HK-2 (cell line): Measurements from ENCODE around the gene OXLD1.
"Not testable (repeated sequence)": the region's sequence is repeated elsewhere in the genome, so short reads cannot be mapped to it uniquely, and the experiment has no call there.

Experiments used
- DNase-seq: peaks from one replicate; pipeline ENCODE4 v3.0.0-alpha.2; 2018; ENCODE audit not compliant: unreplicated experiment

OXLD1 gene

DNA sequence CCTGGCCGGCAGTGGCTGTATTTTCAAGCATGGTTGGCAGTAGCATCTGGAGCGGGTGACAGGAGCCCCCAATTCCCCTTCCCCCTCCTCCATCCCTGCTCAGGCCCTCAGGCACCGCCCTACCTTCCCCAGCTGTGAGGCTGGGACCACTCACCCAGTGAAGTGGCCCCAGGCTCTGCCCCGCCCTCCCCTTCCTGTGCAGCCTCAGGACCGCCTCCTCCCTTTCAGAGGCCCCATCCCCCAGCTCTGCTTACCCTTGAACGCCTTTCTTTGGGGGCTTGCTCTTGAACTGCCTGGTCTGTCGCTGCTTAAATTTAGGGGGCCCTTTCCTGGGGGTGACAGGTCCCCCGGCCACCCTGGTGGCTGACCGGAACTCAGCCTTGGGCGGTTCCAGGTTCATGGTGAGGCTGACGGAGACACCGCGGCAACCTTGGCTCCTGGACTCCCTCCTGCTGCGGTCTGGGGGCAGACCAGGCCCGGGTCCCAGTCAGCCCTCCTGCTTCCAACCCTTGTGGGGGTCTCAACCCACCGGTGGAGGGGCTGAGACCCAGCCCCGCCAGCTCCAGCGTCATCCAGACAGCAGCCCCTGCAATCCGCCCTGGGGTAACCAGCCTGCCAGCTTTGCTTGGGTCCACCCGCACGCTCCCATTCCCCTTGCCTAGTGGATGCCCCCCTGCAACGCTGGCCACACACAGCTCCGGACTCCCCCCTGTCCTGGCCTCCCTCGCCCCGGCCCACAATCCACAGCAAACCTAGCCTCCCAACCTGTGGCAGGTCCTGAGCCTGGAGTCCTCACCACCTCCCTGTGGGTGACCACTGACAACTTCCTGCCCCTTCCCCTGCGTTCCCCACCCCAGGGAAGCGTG is 13.3 kb downstream of the OXLD1 start:
- DNase-seq, result no peak

DNA sequence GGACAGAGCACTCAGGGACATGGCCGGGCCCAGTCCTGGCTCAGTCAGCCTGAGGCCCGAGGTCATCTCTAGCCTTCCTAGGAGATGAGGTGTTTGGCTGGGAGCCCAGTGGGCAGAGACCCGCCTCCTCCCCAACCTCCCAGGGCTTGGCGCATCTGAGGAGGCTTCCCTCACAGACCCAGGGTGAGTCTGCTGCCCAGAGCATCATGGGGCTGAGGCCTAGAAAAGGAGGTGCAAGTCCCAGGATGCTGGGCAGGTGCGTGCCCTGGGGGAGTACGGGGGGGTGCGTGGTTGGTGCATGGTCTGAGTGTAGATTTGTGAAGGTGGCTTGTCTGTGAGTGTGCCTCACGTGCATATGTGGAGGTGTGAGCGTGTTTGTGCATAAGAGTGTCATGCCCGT is 14.7 kb downstream of the OXLD1 start:
- DNase-seq, result peak; percentile 85

DNA sequence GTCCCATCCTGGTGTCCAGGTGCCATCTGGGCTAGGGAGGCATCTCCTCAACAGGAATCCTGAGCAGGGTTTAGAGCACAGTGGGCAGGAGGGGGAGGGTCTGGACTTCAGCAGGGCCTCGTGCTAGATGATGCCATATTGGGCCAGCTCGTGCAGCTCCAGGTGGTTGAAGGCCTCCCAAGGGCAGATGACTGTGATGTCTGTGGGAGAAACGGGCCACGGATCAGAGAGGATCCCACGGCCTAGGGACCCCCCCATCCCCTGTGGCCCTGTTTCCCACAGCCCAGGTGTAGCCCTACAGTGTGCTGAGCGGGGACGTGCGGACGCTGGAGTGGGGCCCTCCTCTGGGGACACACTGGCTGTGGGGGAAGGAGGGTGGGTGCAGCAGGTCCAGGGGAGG is 15.5 kb downstream of the OXLD1 start:
- DNase-seq, result no peak

DNA sequence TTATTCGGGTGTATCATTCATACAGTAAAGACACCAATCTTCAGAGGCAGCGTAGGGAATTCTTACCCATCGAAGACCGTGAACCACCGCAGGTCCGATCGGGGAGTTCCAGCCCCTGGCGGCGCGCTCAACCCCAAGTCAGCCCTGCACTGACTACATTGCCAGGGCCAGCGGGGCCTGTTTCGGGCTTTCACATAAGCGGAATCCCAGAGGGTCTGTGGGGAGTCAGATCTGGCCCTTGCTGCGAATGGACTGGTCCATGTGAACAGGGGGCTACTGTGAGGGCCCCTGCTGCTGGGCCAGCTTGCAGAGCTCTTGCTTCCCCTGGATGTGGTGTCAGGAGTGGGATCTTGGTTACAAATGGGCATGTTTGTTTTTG is 17.7 kb downstream of the OXLD1 start:
- DNase-seq, result no peak

DNA sequence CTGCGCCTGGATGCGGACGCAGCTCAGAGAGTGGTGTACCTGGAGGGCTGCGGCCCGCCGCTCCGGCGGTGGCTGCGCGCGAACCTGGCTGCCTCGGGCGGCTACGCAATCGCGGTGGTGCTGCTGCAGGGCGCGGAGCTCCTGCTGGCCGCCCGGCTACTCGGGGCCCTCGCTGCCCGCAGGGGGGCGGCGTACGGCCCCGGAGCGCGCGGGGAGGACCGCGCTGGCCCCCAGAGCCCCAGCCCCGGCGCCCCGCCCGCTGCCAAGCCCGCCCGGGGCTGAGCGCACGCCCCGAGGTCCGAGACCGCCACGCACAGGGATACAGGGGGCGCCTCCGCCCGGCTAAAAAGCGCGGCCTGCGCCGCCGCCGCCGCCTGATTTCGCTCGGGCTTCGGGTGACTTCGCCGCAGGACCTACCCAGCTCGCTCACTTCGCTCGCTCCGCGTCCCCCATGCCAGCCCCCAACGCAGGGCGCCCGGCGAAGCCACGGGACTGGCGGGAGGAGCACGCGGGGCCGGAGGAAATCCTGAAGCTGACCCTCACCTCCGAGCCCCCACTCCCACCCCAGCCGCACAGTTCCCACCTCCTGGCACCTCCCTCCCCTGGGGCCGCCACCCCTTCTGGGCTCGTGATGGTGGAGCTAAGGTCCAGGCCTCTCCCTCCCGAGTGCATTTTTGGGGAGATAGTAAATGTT is 18.2 kb downstream of the OXLD1 start:
- no peak for DNase-seq

DNA sequence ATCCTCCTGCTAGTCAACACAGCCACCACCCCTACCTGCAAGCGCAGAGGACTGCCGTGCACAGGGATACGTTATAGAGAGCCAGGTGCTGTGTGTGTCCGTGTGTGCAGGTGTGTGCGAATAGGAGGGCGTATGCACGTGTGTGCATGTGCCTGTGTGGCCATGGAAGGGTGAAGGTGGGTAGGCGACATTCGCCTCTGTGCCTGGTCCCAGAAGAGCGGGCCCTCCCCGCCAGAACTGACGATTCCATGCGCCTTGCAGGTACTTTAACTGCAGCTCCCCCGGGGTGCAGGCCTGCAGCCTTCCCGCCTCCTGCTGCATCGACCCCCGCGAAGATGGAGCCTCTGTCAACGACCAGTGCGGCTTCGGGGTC is 18.8 kb downstream of the OXLD1 start:
- DNase-seq, result no peak

DNA sequence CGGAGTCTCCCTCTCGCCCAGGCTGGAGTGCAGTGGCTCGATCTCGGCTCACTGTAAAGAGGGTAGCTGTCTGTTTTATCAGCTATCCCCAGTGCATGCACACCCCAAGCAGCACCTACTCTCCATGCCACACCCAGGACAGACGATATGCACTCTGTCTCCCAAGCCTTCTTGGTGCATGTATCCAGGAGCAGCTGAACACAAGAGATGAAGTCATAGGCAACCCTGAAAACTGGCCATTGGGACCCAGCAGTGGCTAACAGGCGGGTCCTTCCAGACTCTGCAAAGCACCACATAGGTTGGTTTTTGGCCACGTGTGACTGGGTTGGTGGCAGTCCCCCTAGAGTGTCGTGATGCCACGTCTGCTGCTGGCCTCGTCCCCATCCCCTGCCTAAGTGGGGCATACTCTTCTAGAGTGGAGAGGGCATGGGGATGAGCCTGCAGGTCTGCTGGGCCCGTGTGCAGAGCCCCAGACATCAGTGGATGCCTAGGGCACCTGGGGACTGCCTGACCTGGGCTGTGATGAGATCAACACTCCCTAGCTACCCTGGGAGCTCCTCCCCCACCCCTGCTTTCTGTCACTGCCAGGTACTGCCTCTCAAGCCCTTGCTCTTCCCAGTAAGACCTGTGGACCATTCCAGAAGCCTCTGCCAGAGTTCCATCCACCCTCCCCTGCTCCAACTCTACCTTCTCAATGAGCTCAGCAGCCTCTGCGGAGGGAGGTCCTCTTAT is 19.4 kb downstream of the OXLD1 start:
- no peak for DNase-seq

DNA sequence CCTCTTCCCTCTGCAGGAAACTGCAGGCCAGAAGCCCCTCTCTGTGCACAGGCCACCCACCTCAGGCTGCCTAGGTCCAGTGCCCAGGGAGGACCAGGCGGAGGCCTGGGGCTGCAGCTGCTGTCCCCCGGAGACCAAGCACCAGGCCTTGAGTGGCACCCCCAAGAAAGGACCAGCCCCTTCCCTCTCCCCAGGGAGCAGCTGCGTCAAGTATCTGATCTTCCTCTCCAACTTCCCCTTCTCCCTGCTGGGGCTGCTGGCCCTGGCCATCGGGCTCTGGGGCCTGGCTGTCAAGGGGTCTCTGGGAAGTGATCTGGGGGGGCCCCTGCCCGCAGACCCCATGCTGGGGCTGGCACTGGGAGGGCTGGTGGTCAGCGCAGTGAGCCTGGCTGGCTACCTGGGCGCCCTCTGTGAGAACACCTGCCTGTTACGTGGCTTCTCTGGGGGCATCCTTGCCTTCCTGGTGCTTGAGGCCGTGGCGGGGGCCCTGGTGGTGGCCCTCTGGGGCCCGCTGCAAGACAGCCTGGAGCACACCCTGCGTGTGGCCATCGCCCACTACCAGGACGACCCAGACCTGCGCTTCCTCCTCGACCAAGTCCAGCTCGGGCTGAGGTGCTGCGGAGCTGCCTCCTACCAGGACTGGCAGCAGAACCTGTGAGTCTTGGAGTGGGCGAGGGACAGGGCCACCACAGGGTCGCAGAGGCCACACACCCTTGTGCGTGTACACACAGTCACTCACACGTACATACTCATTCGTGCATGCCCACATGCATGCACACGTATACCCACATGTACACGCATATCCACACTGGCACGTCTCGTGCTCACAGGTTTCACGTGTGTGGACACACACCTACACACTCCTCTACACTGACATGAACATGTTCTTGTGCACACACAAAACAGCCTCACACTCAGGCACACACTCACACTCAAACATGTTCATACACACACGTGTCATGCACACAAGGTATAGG is 21.1 kb downstream of the OXLD1 start:
- no peak for DNase-seq

DNA sequence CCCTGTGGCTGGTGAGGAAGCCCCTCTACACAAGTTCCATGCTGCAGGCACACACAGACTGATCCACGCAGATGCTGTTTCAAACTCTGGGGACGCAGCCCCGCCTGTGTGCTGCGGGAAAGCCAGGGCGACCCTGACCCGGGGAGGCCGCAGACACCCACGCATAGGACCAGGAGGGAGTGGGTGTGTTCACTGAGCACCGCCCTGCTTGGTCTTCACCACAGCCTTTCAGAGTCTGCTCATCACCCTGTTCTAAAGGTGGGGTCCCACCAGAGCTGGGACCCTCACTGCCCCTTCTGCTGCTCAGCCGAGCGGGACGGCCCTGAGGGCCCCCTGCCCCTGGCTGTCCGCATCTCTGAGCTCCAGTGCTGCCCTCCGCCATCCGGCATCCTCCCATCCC is 21.9 kb downstream of the OXLD1 start:
- DNase-seq, result no peak

DNA sequence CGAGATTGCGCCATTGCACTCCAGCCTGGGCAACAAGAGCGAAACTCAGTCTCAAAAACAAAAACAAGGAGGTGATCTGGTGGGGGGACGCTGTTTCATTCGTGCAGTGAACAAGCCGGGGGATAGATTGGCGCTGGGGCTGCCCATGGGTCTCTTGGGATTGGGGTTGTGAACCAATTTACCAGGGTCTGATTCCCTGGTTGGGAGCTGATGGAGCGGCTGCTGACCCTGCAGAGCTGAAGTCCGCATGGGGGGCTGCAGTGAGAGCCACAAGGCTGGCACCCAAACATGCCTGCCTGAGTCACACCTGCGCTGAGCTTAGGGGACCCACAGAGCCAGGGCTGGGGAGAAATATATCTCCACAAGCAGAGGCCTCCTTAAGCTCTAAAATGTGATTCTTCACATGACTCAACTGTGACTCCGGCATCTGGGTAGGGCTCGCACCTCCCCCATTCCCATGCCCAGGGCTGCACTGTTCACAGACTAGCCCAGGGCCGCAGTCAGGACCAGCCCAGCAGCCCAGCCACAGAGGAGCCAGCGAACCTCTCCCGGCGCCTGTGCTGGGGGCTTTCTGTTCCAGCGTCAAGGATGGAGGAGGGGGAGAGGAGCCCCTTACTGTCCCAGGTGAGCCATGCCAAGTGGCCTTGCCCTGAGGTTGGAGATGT is 24.4 kb downstream of the OXLD1 start:
- peak; percentile 76 for DNase-seq

DNA sequence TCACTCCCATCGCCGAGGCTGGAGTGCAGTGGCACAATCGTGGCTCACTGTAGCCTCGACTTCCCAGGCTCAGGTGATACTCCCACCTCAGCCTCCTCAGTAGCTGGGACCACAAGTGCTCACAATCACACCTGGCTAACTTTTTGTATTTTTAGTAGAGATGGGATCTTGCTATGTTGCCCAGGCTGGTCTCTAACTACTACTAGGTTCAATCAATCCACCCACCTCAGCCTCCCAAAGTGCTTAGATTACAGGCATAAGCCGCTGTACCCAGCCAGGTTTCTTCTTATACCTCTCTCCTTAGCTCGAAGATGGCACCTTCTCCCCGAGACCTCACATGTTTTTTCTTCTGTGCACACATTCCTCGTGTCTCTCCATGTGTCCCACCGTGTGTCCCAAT is 26.4 kb downstream of the OXLD1 start:
- DNase-seq, result no peak

DNA sequence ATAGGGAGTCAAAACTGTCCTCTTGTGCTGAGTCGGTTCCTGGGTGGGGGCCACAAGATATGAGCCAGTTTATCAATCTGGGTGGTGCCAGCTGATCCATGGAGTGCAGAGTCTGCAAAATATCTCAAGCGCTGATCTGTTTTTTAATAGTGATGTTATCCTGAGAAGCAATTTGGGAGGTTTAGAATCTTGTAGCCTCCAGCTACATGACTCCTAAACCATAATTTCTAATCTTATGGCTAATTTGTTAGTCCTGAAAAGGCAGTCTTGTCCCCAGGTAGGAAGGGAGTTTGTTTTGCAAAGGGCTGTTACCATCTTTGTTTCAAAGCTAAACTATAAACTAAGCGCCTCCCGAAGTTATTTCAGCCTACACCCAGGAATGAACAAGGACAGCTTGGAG is 27.7 kb downstream of the OXLD1 start:
- no peak for DNase-seq

DNA sequence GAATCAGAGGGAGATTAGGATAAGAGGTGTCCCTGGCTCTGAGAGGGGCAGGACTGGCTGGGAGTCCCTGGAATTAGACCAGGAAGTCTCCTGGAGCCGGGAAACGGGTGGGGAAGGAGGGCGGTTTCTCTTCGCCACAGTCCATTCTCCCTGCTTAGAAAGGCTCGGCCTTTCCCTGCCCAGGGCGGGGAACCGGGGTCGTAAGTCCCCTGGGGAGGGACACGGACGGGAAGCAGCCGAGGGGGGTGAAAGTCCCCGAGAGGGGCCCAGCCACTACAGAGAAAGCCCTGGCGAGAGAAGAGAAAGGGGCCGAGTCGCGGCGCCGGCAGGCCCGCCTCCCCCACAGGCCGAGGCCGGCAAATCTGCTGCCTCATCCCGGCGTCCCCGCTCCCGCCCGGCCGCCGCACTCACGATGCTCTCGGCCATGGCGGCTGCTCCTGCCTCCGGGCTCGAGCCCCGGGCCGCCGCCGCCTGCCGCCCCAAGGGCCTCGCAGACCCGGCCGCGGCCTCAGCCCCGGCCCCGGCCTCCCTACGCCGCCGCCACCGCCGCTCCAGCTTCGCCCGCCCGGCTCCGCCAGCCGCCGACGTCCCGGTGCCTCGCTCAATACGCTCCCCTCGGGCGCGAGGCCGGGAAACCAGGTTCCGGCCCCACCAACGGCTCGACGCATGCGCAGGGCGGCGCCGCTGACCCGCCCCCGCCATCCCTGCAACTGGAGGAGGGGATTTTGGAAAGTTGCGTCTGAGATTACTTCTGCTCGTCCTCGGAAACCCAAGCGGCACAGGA is 29.7 kb downstream of the OXLD1 start, which contains the start of the genes NPLOC4 and TSPAN10:
Gene NPLOC4, minus strand, starts transcription at position 608 of the 784 bp plus-strand sequence. Its CDS starts 182 bp downstream, at position 426.
Gene TSPAN10, plus strand, starts transcription at position 692 of the 784 bp plus-strand sequence. CDS start 5,217 bp downstream, outside the sequence.
- DNase-seq, result peak; percentile 92

DNA sequence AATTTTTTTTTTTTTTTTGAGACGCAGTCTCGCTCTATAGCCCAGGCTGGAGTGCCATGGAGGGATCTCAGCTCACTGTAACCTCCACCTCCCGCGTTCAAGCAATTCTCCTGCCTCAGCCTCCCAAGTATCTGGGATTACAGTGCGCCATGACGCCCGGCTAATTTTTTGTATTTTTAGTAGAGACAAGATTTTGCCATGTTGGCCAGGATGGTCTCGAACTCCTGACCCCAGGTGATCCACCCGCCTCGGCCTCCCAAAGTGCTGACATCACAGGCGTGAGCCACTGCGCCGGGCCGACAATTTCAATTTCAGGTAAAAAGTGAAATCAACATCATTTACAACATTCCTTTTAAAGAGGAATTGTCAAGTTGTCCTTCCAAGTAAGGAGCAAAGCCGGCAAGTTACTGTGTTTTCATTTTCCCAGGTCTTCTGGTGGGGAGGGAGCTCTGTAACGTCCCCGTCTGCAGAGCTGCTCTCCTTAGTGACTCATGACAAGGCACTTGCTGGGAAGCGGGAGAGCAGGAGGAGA is 30.4 kb downstream of the OXLD1 start:
- DNase-seq, result no peak

DNA sequence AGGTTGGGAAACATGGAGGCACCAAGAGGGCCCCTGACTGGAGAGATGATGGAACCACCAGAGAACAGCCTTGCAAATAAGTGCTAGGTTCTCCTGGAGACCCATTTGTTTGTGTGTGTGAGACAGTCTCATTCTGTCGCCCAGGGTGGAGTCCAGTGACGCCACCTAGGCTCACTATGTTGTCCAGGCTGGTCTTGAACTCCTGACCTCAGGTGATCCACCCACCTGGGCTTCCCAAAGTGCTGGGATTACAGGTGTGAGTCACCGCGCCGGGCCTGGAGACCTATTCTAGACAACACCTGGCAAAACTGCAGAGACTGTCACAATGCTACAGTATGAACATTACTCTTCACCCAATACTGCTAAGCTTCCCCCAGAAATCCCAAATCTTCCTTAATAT is 31.0 kb downstream of the OXLD1 start:
- no peak for DNase-seq

DNA sequence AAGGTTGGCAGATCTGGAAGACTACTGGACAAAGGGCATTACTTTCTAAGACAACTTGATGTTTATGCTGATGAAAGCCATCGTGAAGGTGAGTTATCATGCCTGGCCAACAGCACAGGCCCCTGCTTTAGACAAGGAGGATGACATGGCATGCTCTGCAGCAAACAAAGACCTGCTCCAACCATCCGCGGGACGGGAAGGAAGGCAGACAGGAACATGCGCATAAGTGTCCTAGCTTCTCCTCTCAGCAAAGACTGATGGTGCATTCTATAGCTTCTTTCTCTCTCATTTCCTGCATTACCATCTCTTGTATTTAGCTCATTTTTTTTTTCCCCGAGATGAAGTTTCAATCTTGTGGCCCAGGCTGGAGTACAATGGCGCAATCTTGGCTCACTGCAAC is 34.9 kb downstream of the OXLD1 start:
- DNase-seq, result no peak

DNA sequence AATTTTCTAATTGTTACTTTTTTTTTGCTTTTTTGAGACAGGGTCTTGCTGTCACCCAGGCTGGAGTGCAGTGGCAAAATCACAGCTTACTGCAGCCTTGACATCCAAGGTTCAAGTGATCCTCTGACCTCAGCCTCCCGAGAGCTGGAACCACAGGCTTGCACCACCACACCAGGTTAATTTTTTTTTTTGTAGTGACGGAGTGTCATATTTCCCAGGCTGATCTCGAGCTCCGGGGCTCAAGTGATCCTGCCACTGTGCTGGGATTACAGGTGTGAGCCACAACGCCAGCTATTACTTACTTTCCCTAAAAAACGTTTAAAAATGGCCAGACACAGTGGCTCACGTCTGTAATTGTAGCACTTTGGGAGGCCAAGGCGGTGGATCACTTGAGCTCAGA is 36.1 kb downstream of the OXLD1 start:
- DNase-seq, result no peak

DNA sequence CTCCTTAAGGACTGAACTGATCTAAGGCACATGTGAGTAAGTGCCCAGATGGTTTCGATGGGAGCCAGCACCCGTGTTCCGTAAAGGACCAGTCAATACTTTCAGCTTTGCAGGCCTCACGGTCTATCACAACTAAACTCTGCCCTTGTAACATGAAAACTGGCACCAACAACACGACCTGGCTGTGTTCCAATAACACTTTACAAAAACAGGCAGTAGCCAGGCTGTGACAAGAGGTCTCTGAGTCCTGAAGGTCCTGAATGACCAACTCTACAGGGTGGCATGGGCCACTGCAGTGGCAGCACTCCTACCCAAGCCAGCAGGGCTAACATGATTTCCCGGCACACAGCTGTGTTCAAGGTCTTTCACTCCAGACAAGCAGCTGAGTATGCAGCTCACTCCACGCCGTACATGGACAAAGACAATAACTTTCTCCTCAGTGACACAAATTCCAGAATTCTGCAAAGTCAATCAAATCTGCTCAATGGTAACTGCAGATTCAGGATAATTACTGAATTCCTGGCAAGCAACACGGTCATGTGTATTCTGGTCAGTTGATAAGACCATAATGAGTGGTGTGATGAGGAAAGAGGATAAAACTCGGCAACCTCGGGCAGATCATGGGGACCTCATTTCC is 44.8 kb downstream of the OXLD1 start:
- no peak for DNase-seq

DNA sequence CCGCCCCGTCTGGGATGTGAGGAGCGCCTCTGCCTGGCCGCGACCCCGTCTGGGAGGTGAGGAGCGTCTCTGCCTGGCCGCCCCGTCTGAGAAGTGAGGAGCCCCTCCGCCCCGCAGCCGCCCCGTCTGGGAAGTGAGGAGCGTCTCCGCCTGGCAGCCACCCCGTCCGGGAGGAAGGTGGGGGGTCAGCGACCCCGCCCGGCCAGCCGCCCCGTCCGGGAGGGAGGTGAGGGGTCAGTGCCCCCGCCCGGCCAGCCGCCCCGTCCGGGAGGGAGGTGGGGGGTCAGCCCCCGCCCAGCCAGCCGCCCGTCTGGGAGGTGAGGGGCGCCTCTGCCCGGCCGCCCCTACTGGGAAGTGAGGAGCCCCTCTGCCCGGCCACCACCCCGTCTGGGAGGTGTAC is 48.1 kb downstream of the OXLD1 start:
- not testable (repeated sequence) for DNase-seq
